ENCODE data around the gene PEF1.

The PEF1 gene

DNA sequence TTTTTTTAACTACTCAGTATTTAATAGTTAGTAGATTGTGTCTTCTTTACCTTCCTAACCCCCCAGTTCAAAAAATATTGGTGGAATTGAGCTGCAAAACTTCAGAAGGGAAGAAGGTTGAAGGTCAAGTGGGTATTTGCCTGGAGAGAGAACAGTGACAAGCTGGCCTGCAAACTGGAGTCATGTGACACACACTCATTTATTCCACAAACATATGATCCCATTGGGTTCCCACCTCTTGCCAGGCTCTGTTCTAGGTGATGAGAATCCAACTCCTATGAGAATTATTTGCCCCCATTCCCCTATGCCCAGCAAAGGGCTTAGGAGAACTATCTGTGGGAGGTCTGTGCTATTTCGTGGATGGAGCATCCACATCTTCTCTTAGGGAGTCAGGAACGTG, 3.5 kb upstream of the PEF1 start:
- TF ChIP-seq CTCF (conservative IDR thresholded peaks at IDR 0.05; ENCODE audit: control insufficient read depth, insufficient read depth, low read depth, low read length) = no peak
- no peak for DNase-seq (ENCODE audit: low read depth)

GRCh38 chr1:31647106-31647505, 2.4 kb upstream of the PEF1 start:
- no peak overlapping the region for H3K4me3 ChIP-seq (ENCODE audit: control insufficient read depth, low read depth, low read length)
- no peak for TF ChIP-seq CTCF (conservative IDR thresholded peaks at IDR 0.05; ENCODE audit: control insufficient read depth, insufficient read depth, low read depth, low read length)
- DNase-seq (ENCODE audit: low read depth) = no peak

More for the DNA sequence above, 3.5 kb upstream of the PEF1 start:
- H3K4me3 ChIP-seq (ENCODE audit: control insufficient read depth, low read depth, low read length) = no peak overlapping the region

DNA sequence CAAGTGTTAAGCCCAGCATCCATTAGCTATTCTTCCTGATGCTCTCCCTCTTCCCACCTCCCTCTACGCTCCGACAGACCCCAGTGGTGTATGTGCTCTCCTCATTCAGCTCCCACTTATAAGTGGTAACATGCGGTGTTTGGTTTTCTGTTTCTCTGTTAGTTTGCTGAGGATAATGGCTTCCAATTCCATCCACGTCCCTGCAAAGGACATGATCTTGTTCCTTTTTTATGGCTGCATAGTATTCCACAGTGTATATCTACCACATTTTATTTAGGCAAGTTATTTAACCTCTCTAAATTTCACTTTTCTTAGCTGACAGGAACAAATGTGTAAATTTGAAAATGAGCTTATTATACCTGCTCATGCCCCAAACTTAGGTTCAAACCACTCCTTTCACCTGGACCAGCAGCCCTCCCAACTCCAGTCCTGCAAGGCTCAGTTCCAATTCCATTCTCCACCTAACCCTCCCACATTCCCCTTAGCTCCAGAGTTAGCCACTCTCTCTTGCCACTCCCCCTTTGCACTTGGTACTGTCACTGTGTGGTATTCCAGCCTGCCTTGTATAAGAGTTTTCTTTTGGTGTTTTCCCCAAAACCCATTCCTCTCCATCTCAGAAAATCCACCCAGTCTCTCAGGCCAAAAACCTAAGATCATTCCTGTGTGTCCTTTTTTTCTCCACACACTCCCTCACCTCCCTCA, 1.7 kb upstream of the PEF1 start:
- H3K4me3 ChIP-seq (ENCODE audit: control insufficient read depth, low read depth, low read length) = no peak overlapping the region
- no peak for TF ChIP-seq CTCF (conservative IDR thresholded peaks at IDR 0.05; ENCODE audit: control insufficient read depth, insufficient read depth, low read depth, low read length)
- DNase-seq (ENCODE audit: low read depth) = no peak

DNA sequence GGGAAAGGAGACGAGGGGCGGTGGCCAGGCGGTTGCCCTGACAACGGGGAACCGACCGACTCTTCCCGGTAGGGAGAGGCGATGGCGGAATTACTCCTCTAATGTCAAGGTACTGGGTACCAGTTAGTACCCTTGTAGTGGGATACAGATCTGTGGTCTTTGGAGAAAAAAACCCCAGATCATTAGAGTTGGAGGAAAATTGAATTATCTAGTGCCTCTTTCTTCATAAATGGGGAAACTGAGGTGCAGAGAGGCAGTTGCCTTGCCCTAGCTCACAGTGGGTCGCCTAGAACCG, 545 bp upstream of the PEF1 start:
- peak overlapping the region; percentile 94 for H3K4me3 ChIP-seq (ENCODE audit: control insufficient read depth, low read depth, low read length)
- no peak for DNase-seq (ENCODE audit: low read depth)
- no peak for TF ChIP-seq CTCF (conservative IDR thresholded peaks at IDR 0.05; ENCODE audit: control insufficient read depth, insufficient read depth, low read depth, low read length)

DNA sequence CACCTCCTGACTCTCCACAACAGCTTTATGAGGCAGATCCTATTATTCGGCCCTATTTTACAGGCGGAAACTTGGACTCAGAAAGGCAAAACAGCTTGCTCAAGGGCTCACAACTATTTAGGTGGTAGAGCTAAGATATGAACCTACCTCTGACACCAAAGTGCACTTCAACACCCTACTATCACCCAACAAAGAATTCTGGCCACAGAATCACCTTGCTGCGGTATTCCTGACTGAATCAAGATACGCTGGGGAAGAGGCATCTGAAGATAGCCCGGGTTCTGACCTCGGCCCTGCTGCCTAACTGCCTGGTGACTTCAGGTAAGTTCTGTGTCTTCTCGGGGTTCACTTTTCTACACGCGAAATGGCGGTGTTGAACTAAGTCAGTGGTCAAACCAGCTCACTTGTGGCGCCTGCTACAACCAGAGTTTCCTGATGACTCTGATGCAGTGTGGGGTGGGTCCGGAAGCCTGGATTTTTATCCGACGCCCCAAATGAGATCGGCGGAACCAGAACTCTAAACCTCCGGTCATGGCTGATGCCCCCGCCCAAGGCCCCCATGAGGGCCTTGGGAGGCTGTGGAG, 608 bp downstream of the PEF1 start:
- TF ChIP-seq CTCF (conservative IDR thresholded peaks at IDR 0.05; ENCODE audit: control insufficient read depth, insufficient read depth, low read depth, low read length) = no peak
- DNase-seq (ENCODE audit: low read depth) = no peak
- H3K4me3 ChIP-seq (ENCODE audit: control insufficient read depth, low read depth, low read length) = peak overlapping the region; percentile 94

- no peak for TF ChIP-seq CTCF (conservative IDR thresholded peaks at IDR 0.05; ENCODE audit: control insufficient read depth, insufficient read depth, low read depth, low read length)
Observed at GRCh38 chr1:31642897-31643296, 1.8 kb downstream of the PEF1 start.

More at GRCh38 chr1:31642897-31643296, 1.8 kb downstream of the PEF1 start:
- H3K4me3 ChIP-seq (ENCODE audit: control insufficient read depth, low read depth, low read length) = no peak overlapping the region
- DNase-seq (ENCODE audit: low read depth) = no peak
